ENCODE data around the gene PDZD2. TPM values are rescaled to one million over a fixed set of nuclear protein-coding genes. Genes with fewer than 3 reads are reported as not detected.

PDZD2 gene
- total RNA-seq, 1 donor from 2014 or later, result 4.3 TPM

GRCh38 chr5:32020946-32021345 lies 382.0 kb downstream of the PDZD2 start:
- no peaks in the 10 kb centered on the region for H3K9me3 Mint-ChIP-seq
- peaks cover 22% of the 10 kb centered on the region for H3K4me1 Mint-ChIP-seq (ENCODE audit: unreplicated experiment)
- DNase-seq (ENCODE audit: extremely low spot score, unreplicated experiment), result no peak
- H3K4me3 Mint-ChIP-seq, result no peak overlapping the region
- H3K36me3 Mint-ChIP-seq, result no peaks in the 10 kb centered on the region
- no peak overlapping the region for H3K27ac Mint-ChIP-seq
- TF ChIP-seq CTCF (conservative IDR thresholded peaks at IDR 0.05), result no peak
- no peaks in the 10 kb centered on the region for H3K27me3 Mint-ChIP-seq

GRCh38 chr5:32021771-32022170 lies 382.8 kb downstream of the PDZD2 start:
- Mint-ChIP-seq H3K4me3 (no peak overlapping the region), H3K27me3 (no peaks in the 10 kb centered on the region), H3K4me1 (ENCODE audit: unreplicated experiment) (peaks cover 18% of the 10 kb centered on the region), H3K36me3 (no peaks in the 10 kb centered on the region), H3K9me3 (no peaks in the 10 kb centered on the region), H3K27ac (no peak overlapping the region)
- DNase-seq (ENCODE audit: extremely low spot score, unreplicated experiment), result no peak
- no peak for TF ChIP-seq CTCF (conservative IDR thresholded peaks at IDR 0.05)

GRCh38 chr5:32022638-32023037 lies 383.7 kb downstream of the PDZD2 start:
- H3K27ac Mint-ChIP-seq, result no peak overlapping the region
- H3K27me3 Mint-ChIP-seq, result no peaks in the 10 kb centered on the region
- no peaks in the 10 kb centered on the region for H3K9me3 Mint-ChIP-seq
- H3K36me3 Mint-ChIP-seq, result no peaks in the 10 kb centered on the region
- H3K4me3 Mint-ChIP-seq, result no peak overlapping the region
- no peak for DNase-seq (ENCODE audit: extremely low spot score, unreplicated experiment)
- no peak for TF ChIP-seq CTCF (conservative IDR thresholded peaks at IDR 0.05)
- peaks cover 21% of the 10 kb centered on the region for H3K4me1 Mint-ChIP-seq (ENCODE audit: unreplicated experiment)

GRCh38 chr5:32023816-32024215 lies 384.9 kb downstream of the PDZD2 start:
- H3K27ac Mint-ChIP-seq, result no peak overlapping the region

GRCh38 chr5:32024751-32025150 lies 385.8 kb downstream of the PDZD2 start:
- DNase-seq (ENCODE audit: extremely low spot score, unreplicated experiment), result no peak
- no peak for TF ChIP-seq CTCF (conservative IDR thresholded peaks at IDR 0.05)
- Mint-ChIP-seq H3K9me3 (no peaks in the 10 kb centered on the region), H3K36me3 (no peaks in the 10 kb centered on the region), H3K27ac (no peak overlapping the region), H3K27me3 (no peaks in the 10 kb centered on the region), H3K4me1 (ENCODE audit: unreplicated experiment) (peaks cover 17% of the 10 kb centered on the region), H3K4me3 (no peak overlapping the region)

More at GRCh38 chr5:32023816-32024215, 384.9 kb downstream of the PDZD2 start:
- no peak for DNase-seq (ENCODE audit: extremely low spot score, unreplicated experiment)
- Mint-ChIP-seq H3K9me3 (no peaks in the 10 kb centered on the region), H3K27me3 (no peaks in the 10 kb centered on the region), H3K4me3 (no peak overlapping the region), H3K36me3 (no peaks in the 10 kb centered on the region), H3K4me1 (ENCODE audit: unreplicated experiment) (peaks cover 18% of the 10 kb centered on the region)
- TF ChIP-seq CTCF (conservative IDR thresholded peaks at IDR 0.05), result no peak
